ENCODE results near the gene HMX1. TPM values are rescaled to one million over a fixed set of nuclear protein-coding genes. Genes with fewer than 3 reads are reported as not detected.

Gene HMX1
- total RNA-seq, 4 donors from 2014 or later = 0.84 TPM; not detected in 3

- H3K4me3 ChIP-seq (ENCODE audit: low read depth, poor library complexity, severe bottlenecking) = no peak overlapping the region
These were observed 3.4 kb upstream of the HMX1 start for GRCh38 chr4:8874896-8875680.

GRCh38 chr4:8874003-8874895, 2.6 kb upstream of the HMX1 start:
- no peak for DNase-seq (ENCODE audit: low spot score in 2 of 2)
- 3 to 7% methylated on average over 47 to 53 of the region's 71 CpGs for WGBS, 2 donors
- H3K4me3 ChIP-seq (ENCODE audit: low read depth, poor library complexity, severe bottlenecking) = no peak overlapping the region
- TF ChIP-seq CTCF (IDR thresholded peaks at IDR 0.05) (no peak), POLR2A (IDR thresholded peaks at IDR 0.05) (no peak)
- intact Hi-C loops (cut with DNase I; ENCODE audit: low total_unique reads) = no loop called here

More at GRCh38 chr4:8874896-8875680, 3.4 kb upstream of the HMX1 start:
- intact Hi-C loops (cut with DNase I; ENCODE audit: low total_unique reads) = no loop called here
- WGBS, 2 donors = 18 to 19% methylated on average over 18 to 19 of the region's 19 CpGs
- DNase-seq (ENCODE audit: low spot score in 2 of 2) = no peak
- TF ChIP-seq POLR2A (IDR thresholded peaks at IDR 0.05) = no peak
- TF ChIP-seq CTCF (IDR thresholded peaks at IDR 0.05) = no peak

GRCh38 chr4:8872402-8873291, 1.0 kb upstream of the HMX1 start:
- no peak overlapping the region for H3K4me3 ChIP-seq (ENCODE audit: low read depth, poor library complexity, severe bottlenecking)
- 4 to 5% methylated on average over 38 to 55 of the region's 55 CpGs for WGBS, 2 donors
- DNase-seq (ENCODE audit: low spot score in 2 of 2) = no peak
- no peak for TF ChIP-seq POLR2A (IDR thresholded peaks at IDR 0.05)
- TF ChIP-seq CTCF (IDR thresholded peaks at IDR 0.05) = no peak
- intact Hi-C loops (cut with DNase I; ENCODE audit: low total_unique reads) = no loop called here

- TF ChIP-seq POLR2A (IDR thresholded peaks at IDR 0.05) (no peak), CTCF (IDR thresholded peaks at IDR 0.05) (no peak)
- 2% methylated on average over 33 to 52 of the region's 52 CpGs for WGBS, 2 donors
- no peak overlapping the region for H3K4me3 ChIP-seq (ENCODE audit: low read depth, poor library complexity, severe bottlenecking)
- no peak for DNase-seq (ENCODE audit: low spot score in 2 of 2)
- intact Hi-C loops (cut with DNase I; ENCODE audit: low total_unique reads) = no loop called here
These were observed 807 bp downstream of the HMX1 start for GRCh38 chr4:8870647-8871416.
